Stimulated activated memory B cell treated with anti-CD40 and anti-IgM and Interleukin-4, amounts not matched to agents 10 μg/mL and 1 μg/mL and 100 μg/mL, for 72 hours (primary cell): ENCODE data around the gene CASS4.
"Not testable (repeated sequence)": the region's sequence is repeated elsewhere in the genome, so short reads cannot be mapped to it uniquely, and the experiment has no call there.

Experiments used
- ATAC-seq: fragments of 150-1000 bp; cut with Tn5 transposase; 2 replicates; pipeline ENCODE4 v1.10.0; 2021
- H3K27ac Mint-ChIP-seq: one replicate; pipeline ENCODE4 v1.8.0; 2022; ENCODE audit warnings: mild to moderate bottlenecking, mixed read lengths
- H3K27me3 Mint-ChIP-seq: one replicate; pipeline ENCODE4 v1.8.0; 2022; ENCODE audit warnings: mixed read lengths
- H3K36me3 Mint-ChIP-seq: one replicate; pipeline ENCODE4 v1.8.0; 2022; ENCODE audit warnings: mixed read lengths
- H3K4me1 Mint-ChIP-seq: one replicate; pipeline ENCODE4 v1.8.0; 2022; ENCODE audit warnings: mixed read lengths
- H3K4me3 Mint-ChIP-seq: one replicate; pipeline ENCODE4 v1.8.0; 2022; ENCODE audit warnings: mild to moderate bottlenecking, moderate library complexity, mixed read lengths
- H3K9me3 Mint-ChIP-seq: one replicate; pipeline ENCODE4 v1.8.0; 2022; ENCODE audit warnings: mixed read lengths

The CASS4 gene

DNA sequence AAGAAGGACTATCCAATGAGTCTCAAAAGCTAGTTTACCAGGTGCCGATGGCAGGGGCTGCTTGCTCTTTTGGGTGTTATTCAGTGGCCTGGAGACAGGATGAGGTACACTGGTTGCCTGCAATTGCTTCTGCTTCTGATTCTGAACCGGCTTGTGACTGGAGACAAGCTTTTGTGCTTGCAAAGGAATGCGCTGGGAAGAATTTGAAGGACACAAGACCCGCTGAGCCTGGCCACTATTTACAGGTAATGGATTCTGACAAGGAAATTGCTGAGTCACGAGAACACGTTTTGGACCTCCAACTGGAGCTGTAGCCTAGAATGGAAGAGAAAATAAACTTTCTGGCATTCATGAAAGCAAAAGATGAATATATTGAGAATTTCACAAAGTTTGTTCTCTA is 25.8 kb upstream of the CASS4 start:
- H3K4me1 Mint-ChIP-seq: no peaks in the 10 kb centered on the region
- H3K27ac Mint-ChIP-seq: no peak overlapping the region
- peaks cover 39% of the 10 kb centered on the region for H3K36me3 Mint-ChIP-seq
- H3K4me3 Mint-ChIP-seq: no peak overlapping the region
- no peak for ATAC-seq
- H3K9me3 Mint-ChIP-seq: no peaks in the 10 kb centered on the region
- H3K27me3 Mint-ChIP-seq: no peaks in the 10 kb centered on the region

DNA sequence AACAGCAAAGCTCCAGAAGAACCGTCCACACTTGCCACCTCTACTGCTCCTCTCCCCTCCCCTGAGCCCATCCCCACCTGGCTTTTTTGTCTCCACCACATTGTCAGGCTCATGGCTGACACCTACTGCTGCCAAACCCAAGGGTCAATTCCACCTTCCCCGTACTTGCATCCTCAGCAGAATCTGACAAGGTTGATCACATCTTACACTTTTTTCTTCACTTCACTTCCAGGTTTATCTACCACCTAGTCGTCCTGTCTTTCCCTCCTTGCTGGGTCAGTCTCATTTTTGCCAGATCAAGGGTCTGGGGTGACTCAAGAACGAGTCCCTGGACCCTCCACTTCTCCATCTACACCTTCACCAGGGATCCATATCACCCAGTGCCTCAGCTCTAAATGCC is 23.2 kb upstream of the CASS4 start:
- no peaks in the 10 kb centered on the region for H3K9me3 Mint-ChIP-seq
- H3K27ac Mint-ChIP-seq: no peak overlapping the region
- H3K27me3 Mint-ChIP-seq: no peaks in the 10 kb centered on the region
- peaks cover 7% of the 10 kb centered on the region for H3K4me1 Mint-ChIP-seq
- H3K36me3 Mint-ChIP-seq: peaks cover 34% of the 10 kb centered on the region
- ATAC-seq: no peak
- no peak overlapping the region for H3K4me3 Mint-ChIP-seq

DNA sequence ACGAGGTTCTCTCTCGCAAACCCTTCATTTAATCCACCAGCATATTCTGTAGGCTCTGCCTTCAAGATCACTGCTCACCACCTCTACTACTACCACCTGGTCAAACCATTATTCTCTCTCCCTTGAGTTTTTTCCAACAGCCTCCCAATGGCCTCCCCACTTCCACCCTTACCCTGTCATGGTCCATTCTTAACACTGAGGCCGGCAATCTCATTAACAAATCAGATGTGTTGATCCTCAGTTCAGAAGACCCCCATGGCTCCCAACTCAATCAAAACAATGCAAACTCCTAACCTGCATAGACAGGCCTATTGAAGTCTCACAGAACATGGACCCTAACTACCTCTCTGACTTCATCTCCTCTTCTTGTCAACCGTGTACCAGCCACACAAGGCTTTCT is 22.3 kb upstream of the CASS4 start:
- no peak overlapping the region for H3K4me3 Mint-ChIP-seq
- no peaks in the 10 kb centered on the region for H3K27me3 Mint-ChIP-seq
- H3K9me3 Mint-ChIP-seq: no peaks in the 10 kb centered on the region
- peaks cover 7% of the 10 kb centered on the region for H3K4me1 Mint-ChIP-seq
- H3K27ac Mint-ChIP-seq: no peak overlapping the region
- H3K36me3 Mint-ChIP-seq: peaks cover 30% of the 10 kb centered on the region
- ATAC-seq: no peak

GRCh38 chr20:56390396-56390795 is 21.7 kb upstream of the CASS4 start:
- H3K27ac Mint-ChIP-seq, H3K9me3 Mint-ChIP-seq, H3K27me3 Mint-ChIP-seq, ATAC-seq, H3K4me3 Mint-ChIP-seq, H3K4me1 Mint-ChIP-seq: not testable (repeated sequence)
- H3K36me3 Mint-ChIP-seq: peaks cover 32% of the 10 kb centered on the region

GRCh38 chr20:56391037-56391436 is 21.0 kb upstream of the CASS4 start:
- Mint-ChIP-seq H3K27me3 (no peaks in the 10 kb centered on the region), H3K9me3 (no peaks in the 10 kb centered on the region), H3K36me3 (peaks cover 34% of the 10 kb centered on the region), H3K27ac (no peak overlapping the region), H3K4me3 (no peak overlapping the region), H3K4me1 (peaks cover 7% of the 10 kb centered on the region)
- ATAC-seq: no peak

- H3K27ac Mint-ChIP-seq: no peak overlapping the region
Measured at GRCh38 chr20:56391596-56392131, 20.4 kb upstream of the CASS4 start.

DNA sequence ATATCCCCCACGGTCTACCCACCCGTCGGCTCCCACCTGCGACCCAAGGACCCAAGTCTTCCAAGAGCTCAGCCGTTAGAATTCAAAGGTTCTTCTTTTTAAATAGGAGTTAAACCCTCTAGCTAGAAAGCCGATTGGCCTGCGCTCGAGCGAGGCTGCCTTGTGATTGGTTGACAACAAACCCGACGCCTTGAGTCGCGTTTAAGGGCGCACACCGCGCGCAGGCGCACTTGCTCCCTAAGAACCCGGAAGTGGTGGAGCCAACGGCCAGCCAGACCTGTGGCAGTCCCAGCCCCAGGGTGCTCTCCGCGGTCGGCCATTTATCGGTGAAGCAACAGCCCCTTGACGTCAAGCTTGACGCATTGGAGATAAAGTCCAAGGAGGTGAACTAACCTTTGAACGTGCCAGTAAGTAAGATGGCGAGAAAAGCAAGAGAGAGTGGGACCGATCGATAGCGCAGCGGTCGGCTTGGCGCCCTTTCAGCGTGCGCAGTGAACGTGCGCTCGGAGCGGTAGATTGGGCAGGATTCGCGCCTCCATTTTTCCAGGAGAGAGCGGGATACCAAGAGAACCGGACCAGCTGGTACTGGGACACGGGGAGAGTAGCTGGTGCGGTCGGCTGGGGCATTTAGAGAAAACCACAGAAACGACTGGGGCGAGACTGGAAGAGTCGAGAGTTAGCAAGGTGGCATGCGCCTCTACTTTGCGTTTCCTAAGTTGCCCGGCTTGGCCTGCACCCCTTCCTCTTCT is 19.8 kb upstream of the CASS4 start, which contains the start of the genes AURKA and CSTF1:
Gene AURKA, minus strand, starts transcription at position 84 of the 749 bp plus-strand sequence. CDS start 4,018 bp downstream, outside the sequence.
Gene CSTF1, plus strand, starts transcription at position 514 of the 749 bp plus-strand sequence. CDS start 2,908 bp downstream, outside the sequence.
- peak; percentile 98 for ATAC-seq
- Mint-ChIP-seq H3K9me3 (no peaks in the 10 kb centered on the region), H3K27me3 (no peaks in the 10 kb centered on the region), H3K4me3 (no peak within 1 kb of the TSS), H3K27ac (no peak within 1 kb of the TSS), H3K36me3 (peaks cover 35% of the 10 kb centered on the region), H3K4me1 (peaks cover 7% of the 10 kb centered on the region)

More at GRCh38 chr20:56391596-56392131, 20.4 kb upstream of the CASS4 start:
- ATAC-seq: no peak
- Mint-ChIP-seq H3K4me3 (no peak overlapping the region), H3K36me3 (peaks cover 31% of the 10 kb centered on the region), H3K4me1 (peaks cover 7% of the 10 kb centered on the region), H3K27me3 (no peaks in the 10 kb centered on the region), H3K9me3 (no peaks in the 10 kb centered on the region)

GRCh38 chr20:56392881-56393482 is 19.1 kb upstream of the CASS4 start:
- no peak overlapping the region for H3K4me3 Mint-ChIP-seq
- peaks cover 42% of the 10 kb centered on the region for H3K36me3 Mint-ChIP-seq
- no peak for ATAC-seq
- peaks cover 7% of the 10 kb centered on the region for H3K4me1 Mint-ChIP-seq
- no peak overlapping the region for H3K27ac Mint-ChIP-seq
- no peaks in the 10 kb centered on the region for H3K27me3 Mint-ChIP-seq
- no peaks in the 10 kb centered on the region for H3K9me3 Mint-ChIP-seq

DNA sequence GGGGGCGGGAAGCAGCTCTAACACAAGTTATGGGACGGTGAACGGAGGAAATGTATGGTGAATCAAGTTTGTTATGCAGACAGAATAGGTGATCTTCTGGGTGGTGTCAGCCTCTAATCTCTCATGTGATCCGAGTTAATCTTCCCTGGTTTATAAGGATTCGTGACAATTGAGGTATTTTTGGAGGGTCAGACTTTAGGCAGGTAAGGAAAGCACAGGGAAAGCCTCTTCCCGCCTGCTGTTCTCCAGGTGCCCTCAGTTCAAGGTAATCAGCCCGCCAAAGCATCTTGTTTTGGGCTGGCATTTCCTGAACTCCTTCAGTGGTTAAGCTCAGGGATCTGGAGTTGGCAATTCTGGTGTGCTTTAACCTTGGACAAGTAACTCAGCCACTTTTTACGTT is 18.4 kb upstream of the CASS4 start:
- Mint-ChIP-seq H3K4me3 (no peak overlapping the region), H3K36me3 (peaks cover 45% of the 10 kb centered on the region), H3K27ac (no peak overlapping the region), H3K27me3 (no peaks in the 10 kb centered on the region), H3K4me1 (peaks cover 7% of the 10 kb centered on the region), H3K9me3 (no peaks in the 10 kb centered on the region)
- no peak for ATAC-seq

- ATAC-seq: no peak
- Mint-ChIP-seq H3K4me3 (no peak overlapping the region), H3K9me3 (no peaks in the 10 kb centered on the region), H3K27me3 (no peaks in the 10 kb centered on the region), H3K36me3 (peaks cover 42% of the 10 kb centered on the region), H3K4me1 (peaks cover 12% of the 10 kb centered on the region), H3K27ac (no peak overlapping the region)
Measured at GRCh38 chr20:56395166-56395565, 16.9 kb upstream of the CASS4 start.

DNA sequence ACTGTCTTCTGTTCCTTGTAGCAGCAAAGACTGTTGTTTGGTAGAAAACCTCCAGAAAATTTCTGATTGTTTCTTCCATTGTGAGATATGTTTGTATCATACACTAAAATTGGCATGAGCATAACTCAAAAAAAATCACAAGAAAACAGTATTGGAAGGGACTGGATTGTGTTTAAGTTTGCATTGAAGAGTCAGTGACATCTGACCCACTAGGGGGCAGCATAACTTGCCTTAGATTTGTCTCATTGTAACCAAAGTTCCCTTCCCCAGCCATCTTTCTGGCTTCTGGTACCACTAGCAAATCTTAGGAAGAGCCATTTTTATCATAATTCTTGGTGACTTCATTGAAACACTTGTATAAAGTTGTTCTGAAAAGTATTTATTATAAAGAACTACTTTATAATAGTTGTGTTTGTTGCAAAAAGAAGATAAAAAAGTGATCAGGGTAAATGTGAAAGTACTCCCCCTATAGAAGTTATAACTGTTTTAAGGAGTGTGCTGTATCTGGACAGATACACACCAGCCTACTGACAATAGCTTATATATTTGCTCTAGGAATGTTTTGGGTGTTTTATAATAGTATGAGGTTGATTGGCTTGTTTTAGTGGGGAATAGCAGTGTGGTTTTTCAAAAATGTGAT is 11.9 kb upstream of the CASS4 start:
- H3K4me1 Mint-ChIP-seq: peaks cover 5% of the 10 kb centered on the region
- peaks cover 64% of the 10 kb centered on the region for H3K36me3 Mint-ChIP-seq
- H3K4me3 Mint-ChIP-seq: no peak overlapping the region
- no peak overlapping the region for H3K27ac Mint-ChIP-seq
- ATAC-seq: no peak
- H3K27me3 Mint-ChIP-seq: no peaks in the 10 kb centered on the region
- no peaks in the 10 kb centered on the region for H3K9me3 Mint-ChIP-seq

GRCh38 chr20:56403465-56403864 is 8.6 kb upstream of the CASS4 start:
- no peak overlapping the region for H3K4me3 Mint-ChIP-seq
- ATAC-seq: no peak

DNA sequence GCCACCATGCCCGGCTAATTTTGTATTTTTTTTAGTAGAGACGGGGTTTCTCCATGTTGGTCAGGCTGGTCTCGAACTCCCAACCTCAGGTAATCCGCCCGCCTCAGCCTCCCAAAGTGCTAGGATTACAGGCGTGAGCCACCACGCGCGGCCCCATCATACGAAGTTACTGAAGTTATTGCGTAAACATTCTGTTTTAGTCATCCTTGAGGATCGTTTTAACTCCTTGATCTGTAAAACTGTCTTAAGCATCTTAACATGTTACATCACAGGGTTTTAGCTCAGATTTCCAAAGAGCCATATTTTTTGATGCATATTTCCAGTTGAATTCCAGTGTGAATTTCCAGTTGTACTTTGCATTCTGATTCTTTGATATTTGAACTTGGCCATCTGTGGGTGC is 6.7 kb upstream of the CASS4 start:
- Mint-ChIP-seq H3K36me3 (peaks cover 67% of the 10 kb centered on the region), H3K4me1 (peaks cover 12% of the 10 kb centered on the region)
- not testable (repeated sequence) for H3K27me3 Mint-ChIP-seq, H3K4me3 Mint-ChIP-seq, H3K9me3 Mint-ChIP-seq, ATAC-seq, H3K27ac Mint-ChIP-seq

More at GRCh38 chr20:56403465-56403864, 8.6 kb upstream of the CASS4 start:
- Mint-ChIP-seq H3K27me3 (no peaks in the 10 kb centered on the region), H3K9me3 (no peaks in the 10 kb centered on the region), H3K4me1 (peaks cover 17% of the 10 kb centered on the region), H3K36me3 (peaks cover 68% of the 10 kb centered on the region), H3K27ac (no peak overlapping the region)

GRCh38 chr20:56406910-56407309 is 5.2 kb upstream of the CASS4 start:
- H3K36me3 Mint-ChIP-seq: peaks cover 63% of the 10 kb centered on the region

GRCh38 chr20:56409521-56409920 is 2.5 kb upstream of the CASS4 start:
- Mint-ChIP-seq H3K9me3 (no peaks in the 10 kb centered on the region), H3K4me1 (peaks cover 26% of the 10 kb centered on the region), H3K27ac (no peak overlapping the region), H3K36me3 (peaks cover 58% of the 10 kb centered on the region), H3K27me3 (no peaks in the 10 kb centered on the region), H3K4me3 (no peak overlapping the region)
- no peak for ATAC-seq

More at GRCh38 chr20:56406910-56407309, 5.2 kb upstream of the CASS4 start:
- Mint-ChIP-seq H3K27me3 (no peaks in the 10 kb centered on the region), H3K4me3 (no peak overlapping the region), H3K27ac (no peak overlapping the region), H3K9me3 (no peaks in the 10 kb centered on the region), H3K4me1 (peaks cover 19% of the 10 kb centered on the region)
- no peak for ATAC-seq
